Coronary artery (tissue), 2 donors: ENCODE data around the gene MYO1D.

ENCODE experiments used
- DNase-seq: peaks from one replicate; pipeline ENCODE4 v3.0.0-alpha.2; 2017; ENCODE audit warnings: low spot score
- H3K27ac ChIP-seq, 2 donors: fragments of 200-600 bp; sonication (generic); one replicate each; pipeline ENCODE4 v1.5.1; 2016 to 2019
- H3K4me3 ChIP-seq: fragments of 200-600 bp; sonication (generic); 2 replicates; pipeline ENCODE4 v1.5.1; 2016; ENCODE audit warnings: mild to moderate bottlenecking, moderate library complexity
- TF ChIP-seq, protein P1 (sequence below): fragments of 200-600 bp; sonication (generic); IDR thresholded peaks from one replicate; pipeline ENCODE4 v1.5.1; 2019; ENCODE audit warnings: antibody characterized with exemption

Gene MYO1D

DNA sequence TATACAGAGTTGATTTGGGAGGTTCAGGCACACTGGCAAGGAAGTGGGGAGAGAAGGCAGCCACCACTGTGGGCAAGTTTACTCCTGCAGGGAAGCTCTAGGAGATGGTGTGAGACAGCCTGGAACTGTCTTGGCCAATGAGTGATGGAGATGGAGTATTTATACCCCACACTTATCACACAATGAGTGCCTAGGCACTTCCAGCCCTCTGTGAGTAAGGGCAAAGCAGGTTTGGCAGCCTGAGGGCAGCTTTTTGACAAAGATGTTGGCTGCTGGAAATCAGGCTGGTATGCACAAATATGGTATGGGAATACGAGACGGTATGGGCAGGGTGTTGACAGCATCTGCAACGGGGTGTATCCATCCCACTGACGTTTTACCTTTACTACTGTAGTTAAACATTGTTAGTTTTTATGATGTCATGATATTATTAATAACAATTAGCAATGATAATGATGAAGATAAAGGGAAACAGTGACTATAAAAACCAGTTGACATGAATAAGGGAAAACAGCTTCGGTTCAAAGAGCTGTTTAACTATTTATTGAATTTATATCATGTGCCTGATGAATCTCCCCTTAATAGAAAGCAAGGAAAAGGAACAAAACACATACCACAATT, 240.2 kb downstream of the MYO1D start:
- no peak for DNase-seq
- TF ChIP-seq, protein P1, sequence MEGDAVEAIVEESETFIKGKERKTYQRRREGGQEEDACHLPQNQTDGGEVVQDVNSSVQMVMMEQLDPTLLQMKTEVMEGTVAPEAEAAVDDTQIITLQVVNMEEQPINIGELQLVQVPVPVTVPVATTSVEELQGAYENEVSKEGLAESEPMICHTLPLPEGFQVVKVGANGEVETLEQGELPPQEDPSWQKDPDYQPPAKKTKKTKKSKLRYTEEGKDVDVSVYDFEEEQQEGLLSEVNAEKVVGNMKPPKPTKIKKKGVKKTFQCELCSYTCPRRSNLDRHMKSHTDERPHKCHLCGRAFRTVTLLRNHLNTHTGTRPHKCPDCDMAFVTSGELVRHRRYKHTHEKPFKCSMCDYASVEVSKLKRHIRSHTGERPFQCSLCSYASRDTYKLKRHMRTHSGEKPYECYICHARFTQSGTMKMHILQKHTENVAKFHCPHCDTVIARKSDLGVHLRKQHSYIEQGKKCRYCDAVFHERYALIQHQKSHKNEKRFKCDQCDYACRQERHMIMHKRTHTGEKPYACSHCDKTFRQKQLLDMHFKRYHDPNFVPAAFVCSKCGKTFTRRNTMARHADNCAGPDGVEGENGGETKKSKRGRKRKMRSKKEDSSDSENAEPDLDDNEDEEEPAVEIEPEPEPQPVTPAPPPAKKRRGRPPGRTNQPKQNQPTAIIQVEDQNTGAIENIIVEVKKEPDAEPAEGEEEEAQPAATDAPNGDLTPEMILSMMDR = no peak
- Histone ChIP-seq H3K27ac (no peak overlapping the region), H3K4me3 (no peak overlapping the region)

DNA sequence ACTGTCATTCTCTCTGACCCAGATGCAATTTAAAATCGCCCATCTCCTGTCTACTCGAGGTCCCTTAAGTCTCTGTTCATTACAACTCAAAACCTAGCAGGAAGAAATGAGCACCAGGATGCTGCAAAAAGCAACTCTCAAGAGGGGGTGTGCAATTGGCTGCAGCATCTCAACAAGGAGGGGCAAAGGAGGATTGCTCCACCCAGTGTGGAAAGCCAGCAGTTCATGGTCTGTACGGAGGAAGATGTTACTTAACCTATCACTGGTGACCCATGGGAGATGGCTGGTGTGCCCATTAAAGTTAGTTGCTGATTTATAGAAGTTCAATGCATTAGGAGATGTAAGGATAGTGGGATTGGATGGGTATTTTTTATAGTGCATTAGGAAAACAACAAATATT, 242.8 kb downstream of the MYO1D start:
- TF ChIP-seq, protein P1 = no peak
- no peak for DNase-seq
- Histone ChIP-seq H3K4me3 (no peak overlapping the region), H3K27ac (no peak overlapping the region)

DNA sequence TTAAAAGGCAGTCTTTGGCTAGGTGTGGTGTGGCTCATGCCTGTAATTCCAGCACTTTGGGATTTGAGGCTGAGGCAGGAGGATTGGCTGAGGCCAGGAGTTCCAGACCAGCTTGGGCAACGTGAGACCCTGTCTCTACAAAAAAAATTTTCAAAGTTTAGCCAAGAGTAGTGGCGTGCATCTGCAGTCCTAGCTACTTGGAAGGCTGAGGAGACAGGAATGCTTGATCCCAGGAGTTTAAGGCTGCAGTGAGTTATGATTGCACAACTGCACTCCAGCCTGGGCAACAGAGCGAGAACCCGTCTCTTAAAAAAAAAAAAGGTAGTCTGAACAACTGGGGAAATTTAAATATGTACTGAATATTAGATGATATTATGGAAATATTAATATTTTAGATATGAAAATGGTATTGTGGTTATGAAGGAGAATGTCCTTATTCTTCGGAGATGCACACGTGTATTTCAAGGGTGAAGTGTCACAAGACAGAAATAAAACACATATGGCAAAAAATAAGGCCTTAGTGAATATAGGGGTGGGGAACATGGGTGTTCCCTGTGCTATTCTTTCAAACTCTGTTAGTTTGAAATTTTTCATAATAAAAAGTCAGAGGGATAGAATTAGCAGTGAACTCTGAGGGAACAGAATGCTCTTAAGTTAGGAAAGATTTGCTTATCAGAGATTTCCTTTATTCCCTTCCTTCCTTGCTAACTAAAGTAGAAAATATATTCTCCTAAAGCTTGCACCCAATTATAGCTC, 245.4 kb downstream of the MYO1D start:
- TF ChIP-seq, protein P1 = no peak
- no peak for DNase-seq
- peak overlapping the region; percentile 38 to 77 for H3K27ac ChIP-seq

DNA sequence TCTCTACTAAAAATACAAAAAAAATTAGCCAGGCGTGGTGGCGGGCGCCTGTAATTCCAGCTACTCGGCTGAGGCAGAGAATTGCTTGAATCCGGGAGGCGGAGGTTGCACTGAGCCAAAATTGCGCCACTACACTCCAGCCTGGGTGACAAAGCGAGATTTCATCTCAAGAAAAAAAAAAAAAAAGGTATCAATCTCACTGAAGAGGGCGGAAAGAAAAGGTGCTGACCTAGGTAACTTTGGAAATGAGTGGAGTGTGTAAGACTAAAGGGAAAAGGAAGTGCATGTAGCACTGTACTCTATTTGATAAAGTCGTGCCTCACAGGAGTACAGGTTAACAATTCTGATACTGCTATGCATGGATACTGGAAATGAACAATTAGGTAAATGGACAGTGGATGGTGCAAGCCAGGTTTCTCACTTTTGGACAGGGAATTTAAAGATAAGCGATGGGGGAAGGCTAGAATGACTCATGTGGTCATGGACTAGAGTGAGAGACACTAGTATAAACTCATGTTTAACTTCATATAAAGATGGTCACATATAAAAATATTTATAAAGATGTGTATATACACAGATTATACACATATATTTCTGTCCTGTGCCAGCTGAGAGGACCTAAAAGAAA, 247.2 kb downstream of the MYO1D start:
- Histone ChIP-seq H3K27ac (no peak overlapping the region), H3K4me3 (no peak overlapping the region)
- TF ChIP-seq, protein P1 = no peak
- DNase-seq = no peak

More for the DNA sequence above, 245.4 kb downstream of the MYO1D start:
- no peak overlapping the region for H3K4me3 ChIP-seq

DNA sequence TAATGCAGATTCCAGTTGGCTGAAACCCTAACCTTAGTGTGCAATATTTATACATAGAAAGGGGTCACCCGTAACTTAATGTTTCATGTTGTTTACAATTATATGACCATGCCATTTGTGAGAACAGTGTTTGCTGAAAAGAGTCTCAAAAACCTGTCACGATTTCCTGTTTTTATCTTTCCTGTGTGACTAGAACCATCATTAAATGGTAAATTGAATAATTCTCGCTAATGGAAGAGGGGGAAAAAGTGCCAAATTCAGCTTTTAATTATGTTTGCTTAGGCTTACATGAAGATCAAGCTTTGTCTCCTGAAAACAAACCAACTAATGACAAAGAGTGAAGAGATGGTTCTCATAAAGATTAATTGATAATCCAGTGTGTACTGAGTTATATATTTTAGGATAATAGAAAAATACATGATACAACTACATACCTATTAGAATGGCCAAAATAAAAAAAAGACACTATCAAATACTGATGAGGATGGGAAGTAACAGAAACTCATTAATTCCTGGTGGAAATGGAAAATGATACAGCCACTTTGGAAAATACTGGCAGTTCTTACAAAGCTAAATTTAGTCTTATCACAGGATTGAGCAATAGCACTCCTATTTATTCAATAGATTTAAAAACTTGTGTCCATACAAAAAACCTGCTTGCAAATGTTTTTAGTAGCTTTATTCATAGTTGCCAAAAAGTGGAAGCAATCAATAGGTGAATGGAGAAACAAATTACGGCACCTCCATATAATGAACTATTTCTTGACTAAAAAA, 248.5 kb downstream of the MYO1D start:
- DNase-seq = no peak
- TF ChIP-seq, protein P1 = no peak
- Histone ChIP-seq H3K4me3 (no peak overlapping the region), H3K27ac (peak overlapping the region in 1 of 2 donors; percentile 15)

DNA sequence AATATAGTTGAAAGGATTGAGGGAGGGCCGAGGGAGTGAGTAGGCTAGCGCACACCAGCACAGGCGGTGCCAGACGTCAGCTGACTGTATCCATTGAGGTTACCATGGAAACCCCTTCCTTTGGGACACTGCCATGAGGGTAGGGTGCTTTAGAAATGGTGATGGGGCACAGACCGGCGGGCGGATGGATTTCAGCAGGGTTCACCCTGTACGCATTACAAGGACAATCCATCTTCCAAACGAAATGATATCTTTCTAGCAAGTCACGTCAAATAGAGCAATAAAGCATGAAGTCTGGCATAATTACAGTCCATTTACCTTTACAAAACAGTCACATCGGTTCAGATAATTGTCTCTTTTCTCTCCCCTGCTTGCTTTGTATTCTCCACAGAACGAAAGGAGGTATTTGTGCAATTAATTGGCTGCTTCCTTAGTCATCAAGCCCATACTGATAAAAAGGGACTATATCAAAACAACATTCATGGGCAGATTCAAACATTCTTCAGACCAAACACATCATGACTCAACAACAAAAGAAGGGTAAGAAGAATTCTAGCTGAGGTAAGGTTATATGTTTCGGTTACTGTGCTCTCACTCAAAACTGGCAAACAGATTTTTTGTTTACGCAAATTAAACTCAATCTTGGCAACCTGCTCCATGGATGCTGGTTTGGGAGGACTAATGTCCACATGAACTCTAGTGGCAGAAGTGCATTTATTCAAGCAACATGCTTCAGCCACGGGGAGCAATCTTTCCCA, 249.5 kb downstream of the MYO1D start:
- DNase-seq = no peak
- Histone ChIP-seq H3K4me3 (no peak overlapping the region), H3K27ac (peak overlapping the region in 1 of 2 donors; percentile 15)
- TF ChIP-seq, protein P1 = no peak
